ENCODE data around the gene TMEM35B. TPM values are rescaled to one million over a fixed set of nuclear protein-coding genes. Genes with fewer than 3 reads are reported as not detected.

Gene TMEM35B
- 10 to 100 TPM; 27.1 to 29.8 TPM for total RNA-seq

- ATAC-seq (replicated peaks in 1 of 2) (peak; percentile 96 to 98), DNase-seq (peak; percentile 86 to 87)
- H3K4me1 Mint-ChIP-seq (ENCODE audit: low read depth): peaks cover 49% of the 10 kb centered on the region
- no peaks in the 10 kb centered on the region for H3K9me3 Mint-ChIP-seq
- peak within 1 kb of the TSS; percentile 98 for H3K27ac Mint-ChIP-seq
- H3K36me3 Mint-ChIP-seq (ENCODE audit: insufficient read depth in 2 of 2): peaks cover 1 to 5% of the 10 kb centered on the region in 2 donors
- H3K27me3 Mint-ChIP-seq (ENCODE audit: low read depth): no peaks in the 10 kb centered on the region
- H3K4me3 Mint-ChIP-seq: peak within 1 kb of the TSS; percentile 94 to 98
These were observed at the start of gene TMEM35B for GRCh38 chr1:34984793-34985608. Gene TMEM35B, minus strand, starts transcription at chr1:34985347. Its CDS starts 42 bp downstream, at chr1:34985305.

GRCh38 chr1:35033346-35033745 is 48.2 kb upstream of the TMEM35B start:
- Mint-ChIP-seq H3K4me1 (ENCODE audit: low read depth) (peaks cover 15% of the 10 kb centered on the region), H3K36me3 (ENCODE audit: insufficient read depth in 2 of 2) (peaks cover 4 to 26% of the 10 kb centered on the region in 2 donors), H3K4me3 (no peak overlapping the region), H3K27ac (no peak overlapping the region), H3K9me3 (peaks cover 0 to 1% of the 10 kb centered on the region in 2 donors), H3K27me3 (ENCODE audit: low read depth) (no peaks in the 10 kb centered on the region)
- ATAC-seq (replicated peaks in 1 of 2) (no peak), DNase-seq (no peak)

- Mint-ChIP-seq H3K36me3 (ENCODE audit: insufficient read depth in 2 of 2) (peaks cover 7 to 29% of the 10 kb centered on the region in 2 donors), H3K27ac (peak overlapping the region; percentile 36), H3K4me3 (peak overlapping the region; percentile 54 to 96), H3K27me3 (ENCODE audit: low read depth) (no peaks in the 10 kb centered on the region), H3K4me1 (ENCODE audit: low read depth) (peaks cover 18% of the 10 kb centered on the region), H3K9me3 (peaks cover 0 to 1% of the 10 kb centered on the region in 2 donors)
- DNase-seq: no peak
- no peak for ATAC-seq (replicated peaks in 1 of 2)
These were observed 47.2 kb upstream of the TMEM35B start for GRCh38 chr1:35032384-35032739.

- Mint-ChIP-seq H3K27ac (peak overlapping the region; percentile 98), H3K36me3 (ENCODE audit: insufficient read depth in 2 of 2) (peaks cover 10 to 39% of the 10 kb centered on the region in 2 donors), H3K27me3 (ENCODE audit: low read depth) (no peaks in the 10 kb centered on the region), H3K4me3 (peak overlapping the region; percentile 96 to 97), H3K9me3 (peaks cover 0 to 1% of the 10 kb centered on the region in 2 donors), H3K4me1 (ENCODE audit: low read depth) (peaks cover 27% of the 10 kb centered on the region)
- DNase-seq: peak; percentile 46 to 66
- peak; percentile 65 to 66 for ATAC-seq (replicated peaks in 1 of 2)
These were observed 45.8 kb upstream of the TMEM35B start for GRCh38 chr1:35030756-35031446.

GRCh38 chr1:35030338-35030737 is 45.2 kb upstream of the TMEM35B start:
- ATAC-seq (replicated peaks in 1 of 2): no peak
- no peak for DNase-seq
- Mint-ChIP-seq H3K4me1 (ENCODE audit: low read depth) (peaks cover 27% of the 10 kb centered on the region), H3K9me3 (peaks cover 0 to 1% of the 10 kb centered on the region in 2 donors), H3K36me3 (ENCODE audit: insufficient read depth in 2 of 2) (peaks cover 10 to 39% of the 10 kb centered on the region in 2 donors), H3K4me3 (peak overlapping the region; percentile 96 to 97), H3K27ac (peak overlapping the region; percentile 98), H3K27me3 (ENCODE audit: low read depth) (no peaks in the 10 kb centered on the region)

- ATAC-seq (replicated peaks in 1 of 2): no peak
- peaks cover 27% of the 10 kb centered on the region for H3K4me1 Mint-ChIP-seq (ENCODE audit: low read depth)
- H3K36me3 Mint-ChIP-seq (ENCODE audit: insufficient read depth in 2 of 2): peaks cover 10 to 39% of the 10 kb centered on the region in 2 donors
- no peaks in the 10 kb centered on the region for H3K27me3 Mint-ChIP-seq (ENCODE audit: low read depth)
- peaks cover 0 to 1% of the 10 kb centered on the region in 2 donors for H3K9me3 Mint-ChIP-seq
- H3K27ac Mint-ChIP-seq: no peak overlapping the region
- DNase-seq: no peak
- peak overlapping the region; percentile 96 to 97 for H3K4me3 Mint-ChIP-seq
These were observed 44.6 kb upstream of the TMEM35B start for GRCh38 chr1:35029761-35030160.

- DNase-seq (no peak), ATAC-seq (replicated peaks in 1 of 2) (no peak)
- Mint-ChIP-seq H3K4me3 (no peak overlapping the region), H3K27ac (no peak overlapping the region), H3K9me3 (no peaks in the 10 kb centered on the region), H3K27me3 (ENCODE audit: low read depth) (no peaks in the 10 kb centered on the region), H3K4me1 (ENCODE audit: low read depth) (no peaks in the 10 kb centered on the region), H3K36me3 (ENCODE audit: insufficient read depth in 2 of 2) (peaks cover 0 to 11% of the 10 kb centered on the region in 2 donors)
These were observed 31.3 kb upstream of the TMEM35B start for GRCh38 chr1:35016406-35016805.

- no peaks in the 10 kb centered on the region for H3K4me1 Mint-ChIP-seq (ENCODE audit: low read depth)
- ATAC-seq (replicated peaks in 1 of 2): no peak
- H3K27me3 Mint-ChIP-seq (ENCODE audit: low read depth): no peaks in the 10 kb centered on the region
- H3K36me3 Mint-ChIP-seq (ENCODE audit: insufficient read depth in 2 of 2): peaks cover 0 to 13% of the 10 kb centered on the region in 2 donors
- DNase-seq: no peak
- H3K27ac Mint-ChIP-seq: no peak overlapping the region
- no peaks in the 10 kb centered on the region for H3K9me3 Mint-ChIP-seq
- no peak overlapping the region for H3K4me3 Mint-ChIP-seq
These were observed 29.3 kb upstream of the TMEM35B start for GRCh38 chr1:35014486-35014885.

GRCh38 chr1:35005711-35006110 is 20.6 kb upstream of the TMEM35B start:
- Mint-ChIP-seq H3K27me3 (ENCODE audit: low read depth) (no peaks in the 10 kb centered on the region), H3K36me3 (ENCODE audit: insufficient read depth in 2 of 2) (peaks cover 2 to 13% of the 10 kb centered on the region in 2 donors), H3K4me3 (no peak overlapping the region), H3K4me1 (ENCODE audit: low read depth) (no peaks in the 10 kb centered on the region), H3K9me3 (no peaks in the 10 kb centered on the region), H3K27ac (no peak overlapping the region)
- no peak for ATAC-seq (replicated peaks in 1 of 2)
- no peak for DNase-seq

- DNase-seq (no peak), ATAC-seq (replicated peaks in 1 of 2) (no peak)
- Mint-ChIP-seq H3K36me3 (ENCODE audit: insufficient read depth in 2 of 2) (peaks cover 5% of the 10 kb centered on the region in 2 donors), H3K9me3 (no peaks in the 10 kb centered on the region), H3K27ac (no peak overlapping the region), H3K4me1 (ENCODE audit: low read depth) (no peaks in the 10 kb centered on the region), H3K4me3 (no peak overlapping the region), H3K27me3 (ENCODE audit: low read depth) (no peaks in the 10 kb centered on the region)
These were observed 16.6 kb upstream of the TMEM35B start for GRCh38 chr1:35001743-35002142.

GRCh38 chr1:34994878-34995277 is 9.7 kb upstream of the TMEM35B start:
- Mint-ChIP-seq H3K27me3 (ENCODE audit: low read depth) (no peaks in the 10 kb centered on the region), H3K36me3 (ENCODE audit: insufficient read depth in 2 of 2) (peaks cover 1 to 5% of the 10 kb centered on the region in 2 donors)
- no peak for ATAC-seq (replicated peaks in 1 of 2)

GRCh38 chr1:34988581-34988980 is 3.4 kb upstream of the TMEM35B start:
- Mint-ChIP-seq H3K36me3 (ENCODE audit: insufficient read depth in 2 of 2) (peaks cover 4% of the 10 kb centered on the region in 2 donors), H3K4me3 (no peak overlapping the region), H3K4me1 (ENCODE audit: low read depth) (peaks cover 38% of the 10 kb centered on the region), H3K27ac (no peak overlapping the region), H3K9me3 (no peaks in the 10 kb centered on the region), H3K27me3 (ENCODE audit: low read depth) (no peaks in the 10 kb centered on the region)
- DNase-seq (no peak), ATAC-seq (replicated peaks in 1 of 2) (no peak)

More at GRCh38 chr1:34994878-34995277, 9.7 kb upstream of the TMEM35B start:
- Mint-ChIP-seq H3K9me3 (no peaks in the 10 kb centered on the region), H3K27ac (no peak overlapping the region), H3K4me1 (ENCODE audit: low read depth) (no peaks in the 10 kb centered on the region), H3K4me3 (no peak overlapping the region)
- DNase-seq: no peak

- no peak overlapping the region for H3K4me3 Mint-ChIP-seq
- peak overlapping the region; percentile 24 for H3K27ac Mint-ChIP-seq
- H3K27me3 Mint-ChIP-seq (ENCODE audit: low read depth): no peaks in the 10 kb centered on the region
- H3K9me3 Mint-ChIP-seq: no peaks in the 10 kb centered on the region
- ATAC-seq (replicated peaks in 1 of 2) (no peak), DNase-seq (no peak)
- H3K4me1 Mint-ChIP-seq (ENCODE audit: low read depth): peaks cover 42% of the 10 kb centered on the region
- H3K36me3 Mint-ChIP-seq (ENCODE audit: insufficient read depth in 2 of 2): peaks cover 4% of the 10 kb centered on the region in 2 donors
These were observed 3.0 kb upstream of the TMEM35B start for GRCh38 chr1:34988147-34988546.

Measured in activated T-cell treated with anti-CD3 and anti-CD28 coated beads, Interleukin-2, amount 50 U/mL, for 72 hours (primary cell).